ENCODE data around the gene PPP4R3C. TPM values are rescaled to one million over a fixed set of nuclear protein-coding genes. Genes with fewer than 3 reads are reported as not detected.
"Not testable (repeated sequence)": the region's sequence is repeated elsewhere in the genome, so short reads cannot be mapped to it uniquely, and the experiment has no call there.

PPP4R3C gene
- not detected in 2 replicates for total RNA-seq

DNA sequence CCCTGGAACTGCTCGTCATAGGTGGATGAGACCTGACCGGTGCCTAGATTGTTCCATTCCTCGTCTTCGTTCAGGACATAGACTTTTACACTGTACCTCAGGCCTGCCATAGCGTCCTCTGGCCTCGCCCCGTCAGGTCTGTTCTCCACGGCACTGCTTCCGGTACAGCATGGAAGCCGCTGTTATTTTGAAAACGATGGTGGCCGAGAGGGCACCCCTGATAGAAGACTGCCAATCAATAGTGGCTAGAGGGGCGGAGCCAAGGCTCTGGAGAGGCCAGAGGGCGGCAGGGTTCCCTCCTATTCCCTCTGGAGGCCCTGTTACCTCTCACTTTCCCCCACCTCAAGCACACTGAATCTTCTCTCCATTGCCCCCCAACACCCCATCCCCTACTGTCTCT is at the start of gene PPP4R3C:
Gene PPP4R3C, minus strand, starts transcription at position 155 of the 400 bp plus-strand sequence. Its CDS starts 45 bp downstream, at position 110.
- intact Hi-C loops (cut with micrococcal nuclease) = no loop called here

DNA sequence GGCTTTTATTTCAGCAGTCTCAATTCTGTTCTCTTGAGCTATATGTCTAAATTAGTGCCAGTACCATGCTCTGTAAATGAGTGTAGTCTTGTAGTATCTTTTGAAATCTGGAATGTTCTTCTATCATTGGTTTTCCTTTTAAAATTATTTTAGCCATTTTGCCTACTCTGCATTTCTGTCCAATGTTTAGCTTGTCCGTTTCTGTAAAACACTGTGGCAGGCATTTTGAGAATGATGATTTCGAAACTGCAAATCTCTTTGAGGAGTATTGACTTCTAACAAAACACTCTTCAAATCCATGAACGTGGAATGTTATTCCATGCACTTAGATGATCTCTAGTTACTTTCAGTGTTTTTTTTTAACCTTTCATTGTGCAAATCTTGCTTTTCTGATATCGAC is 28.3 kb upstream of the PPP4R3C start:
- intact Hi-C loops (cut with micrococcal nuclease) = no loop called here

- intact Hi-C loops (cut with micrococcal nuclease) = no loop called here
Observed at GRCh38 chrX:27466051-27466450, 2.9 kb upstream of the PPP4R3C start.

- intact Hi-C loops (cut with micrococcal nuclease) = no loop called here
Observed at GRCh38 chrX:27465036-27465435, 1.9 kb upstream of the PPP4R3C start.

DNA sequence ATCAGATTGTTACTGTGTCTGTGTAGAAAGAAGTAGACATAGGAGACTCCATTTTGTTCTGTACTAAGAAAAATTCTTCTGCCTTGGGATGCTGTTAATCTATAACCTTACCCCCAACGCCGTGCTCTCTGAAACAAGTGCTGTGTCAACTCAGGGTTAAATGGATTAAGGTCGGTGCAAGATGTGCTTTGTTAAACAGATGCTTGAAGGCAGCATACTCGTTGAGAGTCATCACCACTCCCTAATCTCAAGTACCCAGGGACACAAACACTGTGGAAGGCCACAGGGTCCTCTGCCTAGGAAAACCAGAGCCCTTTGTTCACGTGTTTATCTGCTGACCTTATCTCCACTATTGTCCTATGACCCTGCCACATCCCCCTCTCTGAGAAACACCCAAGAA is 4.0 kb downstream of the PPP4R3C start:
- intact Hi-C loops (cut with micrococcal nuclease) = not testable (repeated sequence)

DNA sequence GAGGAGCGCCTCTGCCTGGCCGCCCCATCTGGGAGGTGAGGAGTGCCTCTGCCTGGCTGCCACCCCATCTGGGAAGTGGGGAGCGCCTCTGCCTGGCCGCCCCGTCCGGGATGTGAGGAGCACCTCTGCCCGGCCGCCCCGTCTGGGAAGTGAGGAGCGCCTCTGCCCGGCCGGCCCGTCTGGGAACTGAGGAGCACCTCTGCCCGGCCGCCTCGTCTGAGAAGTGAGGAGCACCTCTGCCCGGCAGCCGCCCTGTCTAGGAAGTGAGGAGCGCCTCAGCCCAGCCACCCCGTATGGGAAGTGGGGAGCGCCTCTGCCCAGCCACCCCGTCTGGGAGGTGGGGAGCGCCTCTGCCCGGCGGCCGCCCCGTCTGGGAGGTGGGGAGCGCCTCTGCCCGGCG is 4.6 kb downstream of the PPP4R3C start:
- intact Hi-C loops (cut with micrococcal nuclease) = not testable (repeated sequence)

DNA sequence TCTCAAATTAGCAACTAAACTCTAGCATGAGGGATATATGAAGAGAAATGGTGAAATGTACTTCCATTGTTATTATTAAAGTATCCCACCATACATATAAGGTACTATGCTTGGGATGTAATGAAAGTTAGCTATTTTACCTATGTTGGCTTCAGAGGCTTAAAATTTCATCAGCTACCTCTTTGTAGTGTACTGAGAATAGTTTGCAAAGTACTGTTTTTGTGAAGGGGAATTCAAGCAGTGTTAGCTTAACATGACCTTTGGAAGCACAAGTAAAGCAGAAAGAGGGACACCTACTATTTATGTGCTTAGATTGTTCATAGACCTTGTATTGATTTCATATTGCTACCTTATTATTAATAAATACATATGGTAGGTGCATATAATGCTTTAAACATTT is 11.8 kb downstream of the PPP4R3C start:
- intact Hi-C loops (cut with micrococcal nuclease) = no loop called here

- intact Hi-C loops (cut with micrococcal nuclease) = no loop called here
Observed at GRCh38 chrX:27446423-27446822, 16.7 kb downstream of the PPP4R3C start.

DNA sequence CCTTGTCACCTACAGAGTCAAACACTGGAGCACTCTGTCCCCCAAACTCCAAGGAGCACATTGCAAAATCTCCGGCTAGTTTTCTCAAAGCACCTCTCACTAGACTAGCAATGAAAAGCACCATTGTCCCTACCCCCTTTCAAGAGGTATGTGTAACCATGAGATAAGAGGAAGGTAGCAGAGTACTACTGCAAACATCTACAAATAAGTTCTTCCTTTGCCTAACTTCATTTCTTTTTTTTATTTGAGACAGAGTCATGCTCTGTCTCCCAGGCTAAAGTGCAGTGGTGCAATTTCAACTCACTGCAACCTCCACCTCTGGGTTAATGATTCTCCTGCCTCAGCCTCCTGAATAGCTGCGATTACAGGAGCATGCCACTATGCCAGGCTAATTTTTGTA is 17.7 kb downstream of the PPP4R3C start:
- intact Hi-C loops (cut with micrococcal nuclease) = no loop called here

DNA sequence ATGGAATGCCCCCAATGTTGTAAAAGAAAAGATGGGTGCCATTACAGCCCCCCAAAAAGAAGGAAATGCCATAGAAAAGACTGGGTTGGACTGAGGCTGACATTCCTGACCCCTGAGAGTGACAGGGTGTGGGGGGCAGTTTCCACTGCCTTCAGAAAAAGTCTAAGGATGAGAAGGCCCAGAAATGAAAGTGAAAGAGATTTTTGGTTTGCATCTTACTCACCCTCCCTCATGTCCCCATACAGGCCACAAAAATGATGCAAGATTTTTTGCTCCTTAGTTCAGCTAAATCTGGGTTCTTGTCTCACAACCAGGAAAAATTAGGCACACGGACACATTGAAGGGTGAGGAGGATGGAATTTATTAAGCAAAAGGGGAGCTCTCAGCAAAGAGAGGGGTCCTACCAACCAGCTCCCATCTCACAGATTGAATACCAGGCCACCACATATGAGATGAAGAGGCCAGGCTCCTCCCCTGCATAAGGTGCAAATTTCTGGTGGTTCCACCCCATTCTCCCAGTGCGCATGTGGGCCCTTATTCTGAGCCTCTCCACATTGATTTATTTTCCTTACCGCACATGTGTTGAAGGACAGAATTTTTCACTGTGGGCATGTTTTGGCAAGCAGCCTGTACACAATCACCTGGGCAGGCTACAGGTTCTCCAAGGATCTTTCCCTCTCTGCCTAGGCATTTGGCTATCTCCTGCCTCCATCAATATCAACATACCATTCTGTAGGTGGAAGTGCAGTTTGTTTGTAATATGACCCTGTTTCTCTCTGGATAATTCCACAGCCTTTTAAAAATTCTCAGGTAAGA is 18.8 kb downstream of the PPP4R3C start:
- intact Hi-C loops (cut with micrococcal nuclease) = no loop called here

DNA sequence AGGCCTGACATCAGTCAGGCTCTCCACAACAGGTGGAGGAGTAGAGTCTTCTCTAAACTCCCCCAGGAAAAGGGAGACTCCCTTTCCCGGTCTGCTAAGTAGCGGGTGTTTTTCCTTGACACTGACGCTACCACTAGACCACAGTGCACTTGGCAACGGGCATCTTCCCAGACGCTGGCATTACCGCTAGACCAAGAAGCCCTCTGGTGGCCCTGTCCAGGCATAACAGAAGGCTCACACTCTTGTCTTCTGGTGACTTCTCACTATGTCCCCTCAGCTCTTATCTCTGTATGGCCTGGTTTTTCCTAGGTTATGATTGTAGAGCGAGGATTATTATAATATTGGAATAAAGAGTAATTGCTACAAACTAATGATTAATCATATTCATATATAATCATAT is 20.7 kb downstream of the PPP4R3C start:
- intact Hi-C loops (cut with micrococcal nuclease) = not testable (repeated sequence)

DNA sequence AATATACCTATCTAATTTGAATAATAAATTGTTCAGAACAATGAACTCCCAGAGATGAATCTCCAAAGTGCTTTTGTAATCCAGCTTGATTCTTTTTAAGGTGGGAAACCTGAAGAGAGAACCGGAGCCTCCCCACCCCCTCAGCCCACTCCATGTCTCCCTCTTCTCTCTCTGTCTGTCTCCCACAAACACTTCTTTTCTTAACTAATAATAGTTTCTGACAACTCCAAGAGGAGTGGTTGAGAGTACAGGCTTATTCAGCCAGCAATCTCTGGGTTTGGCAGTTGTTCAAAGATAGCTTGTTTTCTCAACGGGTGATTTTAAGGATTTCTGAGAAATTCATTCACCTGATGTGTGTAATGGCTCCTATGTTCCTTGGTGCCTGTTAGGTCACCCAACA is 23.4 kb downstream of the PPP4R3C start:
- intact Hi-C loops (cut with micrococcal nuclease) = no loop called here

GRCh38 chrX:27438937-27439336 is 24.2 kb downstream of the PPP4R3C start:
- intact Hi-C loops (cut with micrococcal nuclease) = no loop called here

GRCh38 chrX:27435031-27435430 is 28.1 kb downstream of the PPP4R3C start:
- intact Hi-C loops (cut with micrococcal nuclease) = no loop called here

Other genes with a start within 250 kb of the PPP4R3C start
- gene DCAF8L2, start 127.0 kb upstream of the PPP4R3C start, total RNA-seq = not detected in 2 replicates

Measured in T-helper 2 cell treated with Interferon-gamma antibody and Interleukin-4, amounts not matched to agents 100 ng/mL and 5 ng/mL, for 36 hours (primary cell).